Eye (tissue), 1 donor: ENCODE measurements around the gene PACSIN3.
A peak's percentile ranks its signal among the peaks of the same experiment; 100 is the strongest.

Source experiments
- DNase-seq: peaks from one replicate; pipeline ENCODE4 v3.0.0-alpha.2; 2015

The PACSIN3 gene

GRCh38 chr11:47175746-47176327 lies 10.4 kb downstream of the PACSIN3 start:
- DNase-seq = no peak

- DNase-seq = no peak
These were observed 13.4 kb downstream of the PACSIN3 start for GRCh38 chr11:47172740-47173336.

DNA sequence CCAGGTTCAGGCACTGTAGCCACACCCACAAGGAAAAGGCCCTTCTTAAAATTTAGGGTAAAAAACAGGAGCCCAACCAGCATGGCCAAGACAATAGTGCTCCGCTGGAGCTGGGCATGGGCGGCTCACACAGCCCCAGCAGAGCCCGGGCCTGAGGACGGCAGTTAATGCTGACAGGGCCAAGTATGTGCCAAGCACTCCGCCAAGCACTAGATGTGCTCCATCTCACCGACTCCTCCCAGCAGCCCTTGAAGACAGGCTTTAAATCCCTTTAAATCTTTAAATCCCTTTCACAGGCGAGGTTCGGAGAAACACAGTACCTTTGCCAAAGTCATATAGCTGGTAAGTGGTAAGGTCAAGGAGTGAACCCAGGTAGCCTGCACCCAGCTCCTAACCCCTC lies 14.4 kb downstream of the PACSIN3 start:
- no peak for DNase-seq

DNA sequence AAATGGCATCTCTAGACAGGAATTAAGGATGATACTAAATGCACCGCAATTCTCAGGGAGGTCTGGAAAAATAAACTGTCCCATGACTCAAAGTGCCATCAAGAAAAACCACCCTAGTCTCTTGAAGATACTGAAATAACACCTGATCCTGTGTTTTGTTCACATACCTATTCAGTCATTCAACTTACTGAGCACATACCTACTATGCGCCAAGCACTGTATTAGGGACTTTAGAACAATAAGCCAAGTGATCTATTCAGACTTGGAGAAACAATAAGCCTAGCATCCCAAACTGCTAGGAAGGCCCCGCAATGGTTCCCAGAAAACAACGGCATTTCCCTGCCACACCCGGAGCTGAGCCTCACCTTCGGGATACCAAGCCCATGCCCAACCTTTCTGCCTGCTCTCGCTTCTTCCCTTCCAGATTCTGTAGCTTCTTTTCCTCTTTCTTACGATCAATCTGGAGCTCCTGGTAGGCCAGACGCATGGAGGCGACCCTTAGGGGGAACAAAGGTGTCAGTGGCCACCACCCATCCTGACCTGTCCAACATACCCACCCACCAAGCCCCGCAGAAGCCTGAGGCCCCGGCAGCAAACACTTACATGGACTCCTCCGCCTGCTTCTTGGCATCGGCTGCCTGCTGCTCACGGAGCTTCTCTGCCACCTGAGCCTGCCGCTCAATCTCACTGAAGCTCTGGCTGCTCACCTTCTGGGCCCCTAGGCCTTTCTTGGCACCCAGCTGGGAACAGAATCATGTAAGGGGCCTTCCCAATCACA lies 15.0 kb downstream of the PACSIN3 start:
- no peak for DNase-seq

- DNase-seq = no peak
These were observed 19.9 kb downstream of the PACSIN3 start for GRCh38 chr11:47166368-47166767.

DNA sequence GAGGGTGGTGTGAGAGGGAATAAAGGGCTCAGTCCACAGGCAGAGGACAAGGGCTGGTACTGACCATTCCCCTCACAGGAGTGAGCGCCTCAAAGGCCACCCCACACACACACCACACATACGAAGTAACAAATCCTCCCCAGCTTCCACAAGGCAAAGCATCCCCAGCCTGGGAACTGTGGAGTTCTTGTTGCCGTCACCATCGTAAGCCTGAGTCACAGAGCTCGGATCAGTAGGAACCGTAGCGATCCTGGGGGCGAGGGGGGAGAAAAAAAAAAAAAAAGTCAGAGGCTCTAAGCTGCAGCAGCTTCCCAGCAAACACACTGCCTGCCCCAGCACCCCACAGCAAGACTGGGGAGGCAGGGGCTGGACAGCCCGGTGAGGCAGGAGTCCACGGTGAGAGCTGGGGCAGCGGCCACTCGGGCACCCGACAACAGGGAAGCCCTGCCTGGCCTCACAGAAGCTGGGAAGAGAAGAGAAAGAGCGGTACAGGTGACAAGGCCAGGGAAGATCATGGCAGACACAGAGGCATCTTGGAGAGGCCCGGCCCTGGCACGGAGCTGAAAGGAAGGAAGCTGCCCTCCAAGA lies 20.9 kb downstream of the PACSIN3 start:
- DNase-seq = no peak

DNA sequence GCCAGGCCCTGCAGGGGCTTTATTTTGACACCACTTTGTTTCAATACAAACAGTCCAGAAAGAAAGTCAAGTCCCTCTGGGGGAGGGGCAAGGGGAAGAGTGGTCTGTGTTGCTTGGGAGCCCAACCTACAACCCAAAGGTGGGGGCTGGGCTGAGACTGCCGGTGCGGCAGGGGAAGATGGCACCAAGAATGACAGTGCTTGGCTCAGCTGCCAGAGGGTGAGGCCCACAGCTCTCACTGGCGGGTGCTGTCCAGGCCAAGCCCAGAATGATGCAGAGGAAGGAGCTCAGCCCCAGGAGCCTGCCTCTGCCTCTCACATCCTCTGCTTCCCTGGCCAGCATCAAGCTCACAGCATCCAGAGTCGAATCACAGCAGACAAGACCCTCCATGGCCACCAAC lies 21.9 kb downstream of the PACSIN3 start:
- DNase-seq = no peak

DNA sequence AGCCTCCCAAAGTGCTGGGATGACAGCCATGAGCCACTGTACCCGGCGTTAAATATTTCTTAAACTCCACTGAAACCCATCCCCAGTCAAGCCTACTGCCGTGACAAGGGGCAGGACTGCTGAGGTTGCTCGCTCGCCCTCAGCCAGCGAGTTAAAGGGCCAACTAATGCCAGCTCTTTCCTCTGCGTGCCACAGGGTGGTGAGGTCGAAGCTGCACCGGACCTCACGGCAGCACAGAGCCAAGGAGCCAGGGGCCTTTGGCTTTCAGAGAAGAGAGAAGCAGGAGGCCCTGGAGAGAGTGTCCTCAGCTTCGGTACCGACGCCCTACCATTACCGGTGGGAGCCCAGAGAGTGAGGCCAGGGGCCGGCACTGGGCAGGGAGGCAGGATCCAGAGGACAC lies 22.3 kb downstream of the PACSIN3 start:
- no peak for DNase-seq

DNA sequence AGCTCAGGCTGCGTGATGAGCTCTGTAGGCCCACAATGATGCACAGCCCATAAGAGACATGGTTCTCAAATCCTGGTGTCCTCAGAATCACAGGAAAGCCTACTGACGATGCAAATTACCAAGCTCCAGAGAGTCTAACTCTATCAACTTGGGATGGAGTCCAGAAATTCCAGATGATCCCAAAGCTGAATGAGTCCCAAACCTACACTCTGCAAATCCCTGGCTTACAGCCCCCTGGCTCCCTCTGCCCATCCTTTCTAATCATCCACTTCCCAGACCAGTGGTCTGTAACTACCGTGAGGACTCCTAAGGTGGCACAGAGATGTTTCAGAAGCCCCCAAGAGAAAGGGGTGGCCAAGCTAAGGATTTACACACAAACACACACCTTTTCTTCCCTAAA lies 23.0 kb downstream of the PACSIN3 start:
- no peak for DNase-seq

DNA sequence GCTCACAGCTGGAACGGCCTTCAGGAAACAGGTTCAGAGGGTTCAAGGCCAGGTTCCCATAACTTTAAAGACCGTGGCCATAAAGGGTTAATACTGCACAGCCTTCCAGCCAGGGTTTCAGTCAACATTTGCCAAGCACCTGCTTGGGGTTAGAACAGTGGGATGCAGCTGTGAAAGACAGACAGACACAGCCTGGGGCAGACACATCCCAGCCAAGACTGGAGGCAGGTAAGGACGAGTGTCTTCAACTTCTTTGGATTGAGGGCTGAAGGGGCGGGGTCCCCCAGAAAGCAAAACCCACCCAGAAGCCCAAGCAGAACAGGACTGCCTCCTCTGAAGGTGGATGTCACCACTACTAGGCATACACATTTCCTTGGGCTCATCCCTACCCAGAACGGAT lies 23.8 kb downstream of the PACSIN3 start:
- DNase-seq = no peak

DNA sequence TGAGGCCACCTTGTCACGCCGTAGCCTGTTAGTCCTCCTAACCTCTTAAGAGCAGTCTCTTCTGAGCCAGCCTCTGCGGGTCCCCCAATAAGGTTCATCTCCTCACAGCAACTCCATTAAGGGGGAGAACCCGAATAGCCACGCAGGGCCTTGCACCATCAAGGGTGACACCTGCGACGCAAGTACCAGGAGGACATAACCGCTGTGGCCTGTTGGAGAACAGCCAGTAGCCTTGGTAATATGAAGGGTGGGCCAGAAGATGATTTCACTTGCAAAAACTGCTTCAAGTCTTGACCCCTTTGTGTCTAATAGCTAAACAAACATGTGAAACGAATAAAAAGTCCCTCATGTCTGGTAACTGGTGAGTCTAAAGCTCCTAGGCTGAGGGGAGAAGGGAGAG lies 24.3 kb downstream of the PACSIN3 start:
- no peak for DNase-seq

- DNase-seq = peak; percentile 83
These were observed 24.9 kb downstream of the PACSIN3 start for GRCh38 chr11:47161134-47161854.

DNA sequence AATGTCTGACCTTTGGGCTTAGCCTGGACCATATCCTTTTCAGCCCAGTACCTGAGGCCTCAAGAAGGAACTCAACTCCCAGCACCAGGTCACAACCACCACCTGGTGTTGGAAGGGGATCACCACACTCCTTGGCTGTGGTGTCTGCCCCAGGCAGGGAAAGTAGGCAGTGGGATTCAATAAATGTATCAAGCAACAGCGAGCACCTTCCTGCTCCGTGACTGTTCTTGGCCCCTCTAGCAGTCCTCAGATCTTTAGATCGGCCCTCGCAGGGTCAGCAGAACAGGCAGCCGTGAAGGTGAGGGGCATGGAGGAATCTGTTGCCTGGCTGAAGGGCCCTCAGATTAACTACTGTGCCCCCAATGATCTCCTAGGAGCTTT lies 25.5 kb downstream of the PACSIN3 start:
- DNase-seq = no peak

DNA sequence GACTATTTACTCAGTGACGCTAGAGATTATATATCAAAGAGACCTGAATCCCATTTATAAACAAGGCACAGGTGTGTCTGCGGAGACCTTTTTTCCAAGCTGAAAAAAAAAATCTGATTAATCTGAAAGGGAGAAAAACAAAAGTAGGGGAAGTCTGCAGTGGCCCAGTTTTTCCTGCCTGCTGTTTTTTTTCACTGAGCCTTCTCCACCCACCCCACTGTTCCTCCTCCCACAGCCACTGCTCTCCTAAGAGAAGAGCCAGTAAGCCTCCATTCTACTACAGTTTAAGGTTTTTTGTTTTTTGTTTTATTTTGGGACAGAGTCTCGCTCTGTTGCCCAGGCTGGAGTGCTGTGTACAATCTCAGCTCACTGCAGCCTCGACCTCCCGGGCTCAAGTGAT lies 28.0 kb downstream of the PACSIN3 start:
- DNase-seq = no peak

GRCh38 chr11:47157805-47158204 lies 28.4 kb downstream of the PACSIN3 start:
- no peak for DNase-seq

- DNase-seq = no peak
These were observed 29.3 kb downstream of the PACSIN3 start for GRCh38 chr11:47156951-47157350.

- no peak for DNase-seq
These were observed 29.9 kb downstream of the PACSIN3 start for GRCh38 chr11:47156333-47156732.

DNA sequence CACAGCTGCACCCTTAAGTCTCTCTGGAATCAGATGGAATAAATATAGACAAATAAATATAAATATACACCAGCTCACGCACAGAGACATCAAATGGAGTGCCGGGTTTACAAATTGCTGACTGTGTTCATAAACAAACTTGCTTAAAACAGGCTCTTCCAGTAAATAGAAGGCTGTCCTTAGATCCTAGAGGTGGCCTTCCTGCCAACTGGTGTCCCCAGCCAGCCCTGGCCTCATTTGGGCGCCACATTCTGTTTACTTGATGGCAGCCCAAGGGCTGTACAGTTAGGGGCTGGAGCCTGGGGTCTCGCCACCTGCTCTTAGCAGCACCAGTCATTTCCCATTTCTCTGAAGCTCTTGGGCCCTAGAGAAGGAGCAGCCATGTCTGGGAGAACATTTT lies 30.4 kb downstream of the PACSIN3 start:
- DNase-seq = no peak

DNA sequence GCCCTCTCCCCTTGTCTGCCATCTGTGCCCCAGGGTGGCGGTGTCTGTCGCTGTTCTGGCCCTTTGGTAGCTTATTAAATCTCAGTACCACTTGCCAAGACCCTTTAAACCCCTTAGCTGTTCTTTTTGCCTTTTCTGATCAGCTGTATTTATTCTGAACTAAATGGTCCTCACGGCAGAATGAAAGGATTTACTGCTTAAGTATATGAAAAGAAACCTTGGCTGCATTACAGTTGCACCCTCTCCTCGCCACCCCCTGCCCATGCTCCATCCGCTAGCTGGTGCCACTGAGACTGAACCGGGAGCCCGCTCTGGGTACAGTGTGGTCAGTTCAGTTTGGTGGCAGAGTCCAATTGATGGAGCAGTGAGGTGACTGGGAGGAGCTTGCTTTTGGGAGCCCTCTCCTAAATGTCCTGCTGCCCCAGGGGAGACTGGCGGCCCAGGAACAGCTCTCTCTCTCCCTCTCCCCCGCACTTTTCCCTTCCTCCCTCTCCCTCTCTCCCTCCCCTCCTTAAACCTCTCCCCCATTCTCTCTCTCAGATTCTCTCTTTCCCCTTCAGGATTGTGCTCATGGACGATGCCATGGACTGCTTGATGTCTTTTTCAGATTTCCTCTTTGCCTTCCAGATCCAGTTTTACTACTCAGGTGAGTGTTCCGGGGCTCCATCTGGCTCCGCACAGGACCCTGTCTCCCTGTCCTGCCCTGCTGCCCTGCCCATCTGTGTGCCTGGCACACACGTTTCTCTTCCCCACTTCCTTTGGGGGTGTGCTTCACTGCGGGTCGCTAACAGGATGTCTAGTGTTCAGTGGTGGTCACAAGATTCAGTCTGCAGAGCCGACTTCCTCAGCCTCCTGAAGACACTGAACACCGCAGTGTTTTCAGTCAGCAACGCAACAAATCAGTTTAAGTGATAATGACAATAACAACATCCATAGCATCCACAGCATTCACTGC lies 31.3 kb downstream of the PACSIN3 start:
- DNase-seq = no peak

DNA sequence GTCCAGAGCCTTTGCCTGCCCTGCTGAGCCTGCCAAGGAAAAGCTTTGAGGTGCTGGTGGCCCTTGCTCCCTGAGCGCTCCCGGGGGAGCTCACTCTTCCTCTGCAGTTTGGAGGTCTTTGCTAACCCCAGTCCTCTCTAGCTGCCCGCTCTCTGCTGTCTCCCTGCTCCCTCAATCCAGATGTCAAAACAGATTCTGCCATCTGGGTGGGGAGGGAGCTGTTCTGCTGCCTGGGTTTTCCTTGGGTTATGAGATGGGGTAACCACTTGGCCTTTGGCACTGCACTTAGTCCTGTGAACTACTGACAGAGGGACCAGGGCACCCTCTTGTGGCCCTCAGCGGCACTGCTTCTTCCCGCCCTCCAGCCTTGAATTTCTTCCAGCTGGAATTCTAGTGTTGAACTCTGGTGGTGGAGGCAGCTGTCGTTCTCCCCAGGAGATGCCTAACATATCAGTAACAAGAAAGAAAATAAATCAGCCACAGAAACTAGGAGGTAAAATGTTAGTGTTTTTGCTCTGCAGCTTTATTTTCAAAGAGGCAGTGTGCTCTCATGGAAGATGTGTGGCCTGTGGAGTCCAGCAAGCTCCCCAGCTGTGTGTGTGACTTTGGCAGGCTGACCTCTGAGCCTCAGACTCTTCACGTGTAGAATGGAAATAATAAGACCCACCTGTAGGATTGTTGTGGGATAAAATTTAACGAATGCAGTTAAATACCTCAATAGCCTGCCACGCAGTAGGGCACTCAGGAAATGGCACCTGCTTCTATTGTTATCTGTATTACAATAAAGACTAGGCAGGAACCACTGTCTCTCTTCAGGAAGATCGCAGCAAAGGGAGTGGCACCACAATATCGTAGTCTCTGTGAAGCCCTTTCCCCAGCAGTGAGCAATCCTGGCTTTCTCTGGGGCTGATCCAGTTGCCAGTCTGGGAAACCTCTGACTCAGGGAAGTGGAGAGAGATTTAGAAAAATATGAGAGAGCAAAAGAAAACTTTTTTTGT lies 33.0 kb downstream of the PACSIN3 start:
- DNase-seq = peak; percentile 93
